ENCODE data around the gene ZIM2. TPM values are rescaled to one million over a fixed set of nuclear protein-coding genes. Genes with fewer than 3 reads are reported as not detected.
"Not testable (repeated sequence)": the region's sequence is repeated elsewhere in the genome, so short reads cannot be mapped to it uniquely, and the experiment has no call there.

Gene ZIM2
- not detected for total RNA-seq

DNA sequence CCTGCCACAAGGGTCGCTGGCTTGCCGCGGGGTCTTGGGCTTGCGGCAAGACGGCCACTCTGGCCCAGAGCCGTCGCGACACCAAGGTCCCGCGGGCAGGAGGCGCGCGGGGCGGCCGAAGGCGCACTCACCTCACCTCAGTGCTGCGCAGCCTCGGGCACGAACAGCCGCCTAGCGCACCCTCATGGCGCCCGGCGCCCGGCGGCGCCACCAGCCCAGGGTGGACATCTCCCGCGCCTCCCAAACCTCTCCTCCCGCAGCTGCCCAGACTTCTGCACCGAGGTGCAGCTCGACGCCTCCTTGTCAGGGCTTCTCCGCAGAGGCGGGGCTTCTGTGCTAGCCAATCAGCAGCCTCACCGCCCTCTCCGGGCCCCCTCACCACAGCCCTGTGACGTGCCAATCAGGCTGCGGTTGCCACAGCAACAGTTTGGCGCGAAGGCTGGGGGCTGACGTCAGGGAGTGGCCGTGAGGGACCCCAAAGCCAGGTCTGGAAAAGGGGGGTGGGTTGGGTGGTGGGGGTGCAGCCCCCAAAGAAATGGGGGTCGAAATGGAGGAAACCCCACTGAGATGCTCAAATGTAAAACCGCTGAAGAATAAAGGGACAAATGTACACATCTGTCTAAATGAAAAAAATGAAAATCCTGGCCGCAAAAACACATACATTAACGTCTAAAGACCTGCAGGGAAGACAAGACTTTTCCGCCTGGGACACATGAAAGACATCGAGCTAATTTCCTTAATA, at the start of gene ZIM2, which contains the start of gene PEG3:
TSS of gene ZIM2 (minus strand) at position 276 of the 742 bp plus-strand sequence. CDS start 16,449 bp downstream, outside the sequence.
TSS of gene PEG3 (minus strand) at position 276 of the 742 bp plus-strand sequence. CDS start 16,071 bp downstream, outside the sequence.
- no peak for DNase-seq

DNA sequence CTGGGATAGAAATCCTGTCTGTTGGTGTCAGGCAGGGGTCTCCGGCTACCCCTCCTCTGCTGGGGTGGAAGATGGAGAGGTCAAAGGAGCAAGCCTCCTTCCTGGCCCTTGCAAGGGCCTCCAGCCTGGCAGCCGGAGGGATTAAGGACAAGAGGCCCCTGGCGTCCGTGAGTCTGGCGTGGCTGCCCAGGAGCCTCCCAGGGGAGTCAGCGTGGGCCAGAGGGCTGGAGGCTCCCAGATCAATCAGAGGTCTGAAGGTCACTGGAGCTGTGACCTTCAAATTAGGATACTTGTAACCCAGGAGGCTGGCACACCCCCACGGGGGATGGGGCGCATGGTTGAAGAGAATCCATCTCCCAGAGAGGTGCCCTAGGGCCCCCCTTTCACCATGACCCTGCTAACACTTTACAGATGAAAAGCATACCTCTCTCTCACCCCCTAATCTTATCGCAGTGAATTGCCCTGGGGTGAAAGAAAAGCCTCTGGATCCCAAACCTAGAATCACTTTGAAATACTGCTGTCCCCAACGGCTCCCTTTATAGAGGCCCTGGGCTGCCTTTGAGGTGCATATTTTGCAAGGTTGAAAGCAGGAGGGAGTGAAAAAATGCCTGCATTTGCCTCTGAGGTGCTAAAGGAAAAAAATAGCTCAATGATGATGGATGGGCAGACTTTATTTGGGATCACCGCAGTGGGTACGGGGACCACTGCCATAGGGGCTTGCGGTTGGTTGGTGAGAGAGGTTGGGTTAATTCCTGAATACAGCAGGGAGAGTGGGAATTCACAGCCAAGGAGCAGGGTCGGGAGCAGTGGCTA, 44.9 kb upstream of the ZIM2 start:
- no peak for DNase-seq

DNA sequence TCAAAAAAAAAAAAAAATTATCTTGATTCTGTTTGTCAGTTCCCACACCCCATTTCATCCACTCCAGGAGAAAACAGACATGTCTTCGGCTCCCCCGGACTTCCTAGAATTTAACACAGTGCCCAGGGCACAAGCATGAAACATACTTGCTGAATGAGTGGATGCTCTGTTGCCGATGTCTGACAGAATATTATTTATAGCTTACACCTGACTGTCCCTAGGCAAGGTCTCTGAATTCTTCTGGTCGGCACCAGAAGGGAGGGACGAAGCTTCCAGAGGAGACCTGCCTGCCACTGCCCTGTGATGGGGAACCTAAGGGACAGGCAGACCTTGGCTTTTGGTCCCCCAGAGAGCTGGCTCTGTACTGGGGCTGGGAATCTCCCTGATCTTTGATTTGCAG, 43.9 kb upstream of the ZIM2 start:
- no peak for DNase-seq

GRCh38 chr19:56880592-56881190, 40.2 kb upstream of the ZIM2 start:
- DNase-seq: no peak

- DNase-seq: no peak
These were observed 36.7 kb upstream of the ZIM2 start for GRCh38 chr19:56877069-56877715.

GRCh38 chr19:56875717-56876116, 35.2 kb upstream of the ZIM2 start:
- no peak for DNase-seq

DNA sequence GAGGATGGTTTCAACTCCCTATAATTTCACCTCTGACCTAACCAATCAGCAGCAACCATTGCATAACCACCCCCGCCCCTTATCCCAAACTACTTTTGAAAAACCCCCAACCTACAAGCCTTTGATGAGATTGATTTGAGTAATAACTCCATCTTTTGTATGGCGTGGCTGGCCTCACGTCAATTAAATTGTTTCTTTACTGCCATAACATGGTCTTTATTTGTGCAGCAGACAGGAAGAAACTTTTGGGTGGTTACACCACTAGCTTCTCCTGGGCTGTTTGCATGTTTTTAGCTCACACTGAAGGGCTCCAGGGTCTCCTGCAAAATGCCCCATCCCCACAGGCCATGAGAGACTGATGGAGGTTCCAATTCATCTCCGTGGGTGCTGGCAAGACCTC, 34.0 kb upstream of the ZIM2 start:
- DNase-seq: no peak

- no peak for DNase-seq
These were observed 33.0 kb upstream of the ZIM2 start for GRCh38 chr19:56873493-56873892.

GRCh38 chr19:56869886-56870285, 29.4 kb upstream of the ZIM2 start:
- no peak for DNase-seq

GRCh38 chr19:56868446-56868845, 27.9 kb upstream of the ZIM2 start:
- DNase-seq: no peak

DNA sequence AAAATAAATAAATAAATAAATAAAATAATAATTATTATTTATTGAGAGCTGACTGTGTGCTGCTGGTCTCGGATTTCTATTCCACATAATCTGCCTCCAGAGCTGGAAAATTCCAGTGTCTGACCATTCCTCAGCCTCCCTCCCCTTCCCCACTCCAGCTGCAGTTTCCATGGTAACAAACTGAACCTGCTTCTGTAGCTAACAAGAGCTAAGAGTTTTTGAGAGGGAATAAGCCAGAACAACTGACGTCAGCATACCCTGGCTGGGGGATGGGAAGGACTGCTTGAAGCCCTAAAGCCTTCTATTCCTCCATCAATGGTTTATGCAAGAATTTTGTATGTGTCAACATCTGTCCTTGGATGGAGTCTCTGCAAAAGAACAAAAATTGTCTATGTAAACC, 26.0 kb upstream of the ZIM2 start:
- no peak for DNase-seq

- no peak for DNase-seq
These were observed 24.1 kb upstream of the ZIM2 start for GRCh38 chr19:56864443-56865125.

DNA sequence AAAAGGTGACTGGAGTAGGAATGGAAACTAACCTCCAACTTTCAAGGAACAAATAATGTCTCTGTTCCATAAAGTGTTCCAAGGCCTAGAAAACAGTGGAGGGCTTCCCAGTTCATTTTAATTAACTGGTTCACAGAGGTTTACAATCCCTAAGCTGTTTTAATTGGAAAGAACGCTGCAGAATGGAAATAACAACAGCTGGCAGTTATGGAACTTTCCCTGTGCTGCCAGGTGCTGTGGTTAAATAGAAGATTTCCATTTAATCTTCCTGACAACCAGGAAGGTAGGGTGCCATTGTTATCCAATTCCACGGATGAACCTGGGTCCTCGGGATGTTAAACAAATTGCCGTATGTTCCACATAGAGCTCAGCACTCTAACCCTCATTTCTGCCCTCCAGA, 22.2 kb upstream of the ZIM2 start:
- no peak for DNase-seq

DNA sequence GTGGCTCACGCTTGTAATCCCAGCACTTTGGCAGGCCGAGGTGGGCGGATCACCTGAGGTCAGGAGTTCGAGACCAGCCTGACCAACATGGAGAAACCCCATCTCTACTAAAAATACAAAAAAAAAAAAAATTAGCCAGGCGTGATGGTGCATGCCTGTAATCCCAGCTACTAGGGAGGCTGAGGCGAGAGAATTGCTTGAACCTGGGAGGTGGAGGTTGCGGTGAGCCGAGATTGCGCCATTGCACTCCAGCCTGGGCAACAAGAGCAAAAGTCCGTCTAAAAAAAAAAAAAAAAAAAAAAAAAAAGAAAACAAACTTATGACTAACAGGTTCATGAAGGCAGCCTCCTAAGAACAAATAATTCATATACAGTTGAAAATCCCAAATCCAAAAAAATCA, 19.9 kb upstream of the ZIM2 start:
- DNase-seq: not testable (repeated sequence)

GRCh38 chr19:56858026-56858425, 17.5 kb upstream of the ZIM2 start:
- no peak for DNase-seq

- no peak for DNase-seq
These were observed 16.3 kb upstream of the ZIM2 start for GRCh38 chr19:56856822-56857221.

DNA sequence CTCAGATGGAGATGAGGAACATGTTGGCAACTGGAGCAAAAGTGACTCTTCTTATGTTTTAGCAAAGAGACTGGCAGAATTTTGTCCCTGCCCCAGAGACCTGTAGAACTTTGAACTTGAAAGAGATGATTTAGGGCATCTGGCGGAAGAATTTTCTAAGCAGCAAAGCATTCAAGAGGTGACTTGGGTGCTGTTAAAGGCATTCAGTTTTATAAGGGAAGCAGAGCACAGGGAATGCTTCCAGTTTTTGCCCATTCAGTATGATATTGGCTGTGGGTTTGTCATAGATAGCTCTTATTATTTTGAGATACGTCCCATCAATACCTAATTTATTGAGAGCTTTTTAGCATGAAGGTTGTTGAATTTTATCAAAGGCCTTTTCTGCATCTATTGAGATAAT, 11.8 kb upstream of the ZIM2 start:
- DNase-seq: not testable (repeated sequence)

GRCh38 chr19:56848166-56848565, 7.6 kb upstream of the ZIM2 start:
- DNase-seq: no peak

GRCh38 chr19:56842412-56842811, 1.9 kb upstream of the ZIM2 start:
- DNase-seq: no peak

DNA sequence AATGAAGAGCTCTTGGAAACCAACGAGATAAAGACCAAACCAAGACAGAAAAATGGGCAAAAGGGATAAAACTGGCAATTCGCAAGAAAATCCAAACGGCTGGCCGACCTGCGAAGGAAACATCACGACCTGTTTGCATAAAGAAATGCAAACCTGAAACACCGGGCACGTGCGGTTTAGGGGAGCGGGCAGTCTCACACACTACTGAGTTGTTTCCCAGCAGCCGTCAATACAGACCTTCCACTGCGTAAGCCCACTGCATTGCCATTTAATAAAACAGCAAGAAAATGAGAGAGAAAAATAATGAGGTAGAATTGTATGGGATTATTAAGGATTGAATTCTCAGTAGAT, 642 bp upstream of the ZIM2 start:
- DNase-seq: no peak

DNA sequence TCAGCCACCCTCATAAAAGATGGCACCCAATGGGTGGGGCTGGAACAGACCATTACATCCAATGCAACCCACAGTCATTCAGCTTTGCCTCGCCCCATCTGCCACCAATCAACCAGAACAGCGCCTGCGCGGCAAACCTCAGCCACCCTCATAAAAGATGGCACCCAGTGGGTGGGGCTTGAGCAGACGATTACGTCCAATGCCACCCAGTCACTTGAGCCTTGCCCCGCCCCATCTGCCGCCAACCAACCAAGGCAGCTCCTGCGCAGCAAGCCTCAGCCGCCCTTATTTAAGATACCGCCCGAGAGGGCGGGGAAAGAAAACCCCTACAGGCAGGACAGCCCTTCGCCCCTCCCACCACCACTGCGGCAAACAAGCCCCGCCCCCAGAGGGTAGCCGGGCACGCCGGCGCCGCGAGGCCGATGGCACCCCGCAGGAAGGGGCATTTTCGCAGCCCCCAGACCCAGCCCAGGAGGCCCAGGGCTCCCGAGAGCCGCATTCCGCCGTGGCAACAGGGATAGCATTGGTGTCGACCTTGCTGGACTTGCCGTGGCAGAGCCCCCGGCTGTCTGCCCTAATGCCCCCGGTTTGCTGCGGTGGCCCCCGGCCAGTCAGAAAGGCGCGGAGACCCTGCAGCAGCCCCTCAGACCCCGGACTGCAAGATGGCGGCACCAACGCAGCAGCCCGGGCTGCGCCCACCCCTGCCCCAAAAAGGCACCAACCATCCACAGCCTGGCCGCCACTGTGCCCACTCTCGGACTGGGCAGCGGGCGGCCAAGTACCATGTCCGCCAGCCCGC, 675 bp downstream of the ZIM2 start:
- DNase-seq: no peak

Measured in effector CD4-positive, alpha-beta T cell (primary cell).